GM21423 (cell line): ENCODE results near the gene MPRIP.

Experiments
- ATAC-seq: cut with Tn5 transposase; IDR thresholded peaks from one replicate; pipeline ENCODE4 v1.9.1; 2021; ENCODE audit warnings: mild to moderate bottlenecking, moderate library complexity; ENCODE audit not compliant: unreplicated experiment

MPRIP gene

DNA sequence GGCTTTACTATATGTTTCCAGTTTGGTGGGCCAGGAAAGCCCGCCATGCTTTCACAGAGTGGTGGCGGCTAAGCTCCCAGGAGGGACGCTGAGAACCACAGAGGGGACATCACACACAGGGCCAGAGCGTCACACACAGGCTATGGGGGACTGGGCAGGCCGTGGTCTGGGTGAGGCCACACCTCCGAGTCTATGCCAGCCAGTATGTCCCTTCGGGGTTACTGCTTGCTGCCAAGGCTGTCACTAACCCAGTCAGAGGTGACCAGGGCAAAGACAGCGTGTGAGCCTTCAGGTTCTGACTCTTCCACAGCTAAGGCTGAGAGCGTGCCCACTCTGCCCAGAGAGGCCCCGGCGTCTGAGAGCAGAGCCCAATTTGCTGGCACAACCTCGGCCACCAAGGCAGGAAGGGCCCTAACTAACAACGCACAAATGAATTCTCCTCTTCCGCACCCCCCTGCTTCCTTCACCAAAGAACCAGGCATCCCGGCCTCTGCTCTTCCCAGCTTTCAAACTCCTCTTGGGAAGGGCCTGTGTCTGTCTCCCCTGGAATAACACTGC, 161.0 kb downstream of the MPRIP start:
- ATAC-seq: no peak

DNA sequence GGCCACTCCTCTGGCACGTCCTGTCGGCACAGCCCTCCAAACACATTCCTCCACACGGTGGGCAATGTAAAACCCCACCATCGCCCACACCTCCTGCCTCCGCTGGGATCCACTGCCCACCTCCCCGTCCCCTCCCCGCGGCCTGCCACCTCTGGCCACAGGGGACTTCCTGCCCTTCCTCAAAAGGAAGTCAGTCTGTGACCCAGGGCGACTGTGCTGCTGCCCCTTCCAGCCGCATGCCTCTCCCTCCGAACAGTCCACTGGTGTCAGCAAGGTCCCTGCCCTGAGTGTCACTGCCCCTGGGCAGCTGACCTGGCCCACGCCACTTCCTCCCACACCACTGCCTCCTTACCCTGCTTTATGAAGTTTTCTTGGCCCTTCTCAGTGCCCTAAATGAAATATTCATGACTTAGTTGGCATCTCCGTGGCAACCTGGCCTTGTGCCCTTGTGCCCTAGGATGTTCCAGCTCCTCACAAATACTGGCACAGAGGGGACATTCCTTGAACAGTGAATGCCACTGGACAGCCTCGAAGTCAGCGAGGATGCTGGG, 161.9 kb downstream of the MPRIP start:
- ATAC-seq: no peak

GRCh38 chr17:17204635-17205231, 162.5 kb downstream of the MPRIP start:
- no peak for ATAC-seq

- peak; percentile 30 for ATAC-seq
Observed at GRCh38 chr17:17205368-17206123, 163.3 kb downstream of the MPRIP start.

DNA sequence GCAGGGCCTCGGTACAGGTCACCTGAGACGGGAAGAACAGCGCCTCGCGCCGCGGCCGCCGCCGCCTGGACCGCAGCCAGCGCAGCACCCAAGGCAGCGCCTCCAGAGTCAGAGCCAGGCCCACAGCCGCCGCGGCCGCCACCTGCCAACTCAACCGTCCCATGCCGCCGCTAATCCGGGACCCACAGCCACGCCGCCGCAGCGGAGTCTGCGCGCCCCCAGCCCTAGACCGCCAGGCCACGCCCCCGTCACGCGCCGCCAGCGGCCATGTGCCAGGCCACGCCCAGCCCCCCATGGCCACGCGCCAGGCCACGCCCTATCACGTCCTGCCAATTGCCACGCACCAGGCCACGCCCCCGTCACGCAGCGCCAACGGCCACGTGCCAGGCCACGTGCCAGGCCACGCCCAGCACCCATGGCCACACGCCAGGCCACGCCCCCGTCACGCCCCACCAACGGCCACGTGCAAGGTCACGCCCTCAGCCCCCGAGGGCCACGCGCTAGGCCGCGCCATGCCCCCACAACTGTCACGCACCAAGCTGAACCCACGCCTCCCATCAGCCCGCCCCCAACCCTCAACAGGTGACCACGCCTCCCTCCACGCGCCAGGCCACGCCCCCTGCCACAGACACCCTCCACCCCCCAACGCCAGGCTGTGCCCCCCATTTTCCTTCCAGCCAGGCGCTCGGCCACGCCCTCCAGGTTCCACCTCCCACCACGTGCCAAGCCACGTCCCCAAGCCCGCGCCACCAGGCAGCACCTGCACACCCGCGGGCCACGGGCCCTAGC, 164.1 kb downstream of the MPRIP start, which contains the start of gene PLD6:
PLD6 (minus strand) TSS at position 210 of the 789 bp plus-strand sequence; CDS start at position 163, 47 bp downstream.
- peak; percentile 44 for ATAC-seq

DNA sequence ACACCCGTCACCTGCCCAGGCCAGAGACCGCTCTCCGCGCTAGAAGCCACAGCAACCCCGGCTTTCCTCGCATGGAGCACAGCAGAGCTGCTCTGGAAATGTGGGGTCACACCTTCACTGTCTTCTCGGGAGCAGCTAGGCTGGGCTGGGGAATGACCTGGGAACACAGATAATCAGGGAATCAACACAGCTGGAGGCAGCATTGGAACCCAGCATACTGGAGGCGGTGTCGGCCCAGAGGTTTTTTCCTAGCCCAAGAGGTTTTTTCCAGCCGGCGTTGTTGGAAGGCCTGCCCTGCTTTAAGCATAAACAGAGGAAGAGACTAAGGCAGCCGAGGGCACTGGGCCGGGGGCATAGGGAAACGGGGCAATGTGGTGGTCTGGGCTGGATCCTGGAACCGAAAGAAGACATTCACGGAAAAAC, 164.7 kb downstream of the MPRIP start:
- peak; percentile 11 for ATAC-seq

- ATAC-seq: no peak
Observed at GRCh38 chr17:17207998-17208397, 165.7 kb downstream of the MPRIP start.

GRCh38 chr17:17213775-17214174, 171.5 kb downstream of the MPRIP start:
- ATAC-seq: no peak

DNA sequence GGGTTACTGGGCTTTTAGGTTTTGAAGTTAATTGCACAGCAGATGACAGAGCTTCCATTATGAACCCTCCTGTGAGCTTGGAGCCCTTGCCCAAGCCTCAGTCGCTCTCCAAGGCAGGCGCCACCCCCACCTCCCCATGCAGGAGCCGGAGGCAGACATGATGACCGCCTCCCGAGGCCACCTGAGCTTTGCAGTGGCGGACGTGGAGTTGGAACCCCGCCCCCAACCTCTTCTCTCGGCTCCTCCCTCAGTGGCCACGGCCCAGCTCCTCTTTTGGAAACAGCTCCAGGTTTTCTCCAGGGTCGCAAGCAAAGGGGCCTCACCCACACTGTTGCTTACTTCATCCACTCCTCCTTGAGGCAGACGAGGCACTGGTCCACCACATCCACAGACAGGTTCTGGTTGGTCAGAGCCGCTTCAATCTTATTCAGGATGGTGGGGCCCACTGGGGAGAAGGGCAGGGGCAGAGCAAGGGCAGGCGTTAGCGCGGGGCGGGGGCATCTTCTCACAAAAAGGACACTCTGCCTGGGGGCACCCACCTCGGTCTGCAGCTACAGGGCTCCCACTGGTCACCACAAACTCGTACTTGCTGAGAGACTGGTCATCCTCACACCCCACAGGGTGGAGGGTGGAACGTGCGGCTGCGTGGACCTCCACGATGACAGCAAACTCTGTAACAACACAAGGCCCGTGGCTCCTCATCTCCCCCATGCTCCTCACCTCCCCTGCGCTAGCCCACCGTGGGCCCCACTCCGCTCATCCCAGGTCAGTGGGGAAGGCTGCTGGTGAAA, 172.6 kb downstream of the MPRIP start:
- ATAC-seq: no peak

DNA sequence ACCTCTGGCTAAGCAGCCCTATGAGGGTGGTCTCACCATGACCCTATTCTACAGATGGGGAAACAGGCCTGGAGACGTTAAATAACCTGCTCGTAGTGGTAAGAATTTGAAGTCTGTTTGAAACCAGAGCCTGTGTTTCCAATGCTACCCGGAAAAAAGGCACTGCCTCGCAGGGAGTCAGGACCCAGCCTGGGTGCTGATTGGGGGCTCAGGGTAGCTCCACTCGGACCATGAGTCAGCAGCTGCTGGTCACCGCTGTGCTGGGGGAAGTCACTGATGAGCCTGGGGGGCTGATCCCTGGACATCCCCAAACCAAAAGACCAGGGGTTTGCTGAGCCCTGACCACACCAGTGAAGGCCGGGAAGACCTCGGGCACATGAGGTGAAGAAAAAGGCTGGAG, 173.3 kb downstream of the MPRIP start:
- no peak for ATAC-seq

- ATAC-seq: no peak
Observed at GRCh38 chr17:17216236-17216635, 174.0 kb downstream of the MPRIP start.

- ATAC-seq: no peak
Observed at GRCh38 chr17:17216776-17217175, 174.5 kb downstream of the MPRIP start.

DNA sequence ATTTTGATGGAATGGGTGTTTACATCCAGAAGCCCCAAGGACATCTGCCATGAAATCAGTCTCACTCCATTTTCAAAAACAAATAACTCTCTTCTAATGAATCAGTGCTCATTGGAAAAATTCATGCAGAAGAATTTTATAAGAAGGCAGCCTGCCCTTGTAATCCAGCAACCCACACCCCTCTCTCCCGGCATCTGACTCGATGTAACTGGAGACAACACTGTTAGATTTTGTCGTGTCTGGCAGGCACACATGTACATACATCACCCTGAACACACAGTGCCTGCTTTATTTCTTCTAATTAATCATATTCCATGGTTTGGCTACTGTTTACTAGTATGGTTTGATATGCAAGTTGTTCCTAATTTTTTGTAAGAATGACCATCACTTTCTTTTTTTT, 175.7 kb downstream of the MPRIP start:
- no peak for ATAC-seq

DNA sequence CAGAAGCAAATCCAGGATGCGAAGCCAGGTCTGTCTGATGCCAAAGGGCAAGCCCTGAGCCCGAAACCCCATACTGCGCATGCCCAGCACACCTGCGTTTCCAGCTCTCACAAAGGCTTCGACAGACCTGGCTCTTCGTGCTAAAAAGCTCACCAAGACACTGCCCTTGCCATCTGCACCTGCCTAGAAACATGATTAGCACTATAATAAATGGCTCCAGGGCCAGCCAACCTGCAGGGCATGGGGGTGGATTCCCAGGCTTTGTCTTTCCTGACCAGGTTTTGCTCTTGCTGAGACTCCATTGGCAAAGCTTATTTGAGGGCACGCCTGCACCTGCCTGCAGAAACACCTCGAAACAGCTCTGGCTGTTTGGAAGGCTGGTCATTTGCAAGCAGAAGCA, 178.3 kb downstream of the MPRIP start:
- no peak for ATAC-seq

- ATAC-seq: no peak
Observed at GRCh38 chr17:17221329-17221728, 179.1 kb downstream of the MPRIP start.

DNA sequence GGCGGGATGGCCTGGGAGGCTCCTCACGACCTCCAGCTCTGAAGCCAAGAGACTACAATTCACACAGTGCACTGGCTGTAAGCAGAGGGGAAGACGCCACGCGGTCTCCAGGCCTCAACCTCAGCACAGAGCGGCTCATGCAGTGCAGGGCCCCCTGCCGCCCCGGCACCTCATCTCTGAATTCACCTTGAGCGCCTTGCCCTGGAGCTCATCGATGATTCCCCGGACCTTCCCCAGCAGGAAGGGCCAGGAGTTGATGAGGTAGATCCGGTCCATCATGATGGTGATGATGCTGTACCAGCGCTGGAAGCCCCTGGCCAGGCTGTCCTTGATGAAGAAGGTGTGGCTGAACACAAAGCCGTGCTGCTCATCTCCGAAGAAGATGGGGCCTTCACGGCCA, 181.5 kb downstream of the MPRIP start:
- no peak for ATAC-seq

- no peak for ATAC-seq
Observed at GRCh38 chr17:17224137-17224536, 181.9 kb downstream of the MPRIP start.

GRCh38 chr17:17225901-17226300, 183.6 kb downstream of the MPRIP start:
- no peak for ATAC-seq

DNA sequence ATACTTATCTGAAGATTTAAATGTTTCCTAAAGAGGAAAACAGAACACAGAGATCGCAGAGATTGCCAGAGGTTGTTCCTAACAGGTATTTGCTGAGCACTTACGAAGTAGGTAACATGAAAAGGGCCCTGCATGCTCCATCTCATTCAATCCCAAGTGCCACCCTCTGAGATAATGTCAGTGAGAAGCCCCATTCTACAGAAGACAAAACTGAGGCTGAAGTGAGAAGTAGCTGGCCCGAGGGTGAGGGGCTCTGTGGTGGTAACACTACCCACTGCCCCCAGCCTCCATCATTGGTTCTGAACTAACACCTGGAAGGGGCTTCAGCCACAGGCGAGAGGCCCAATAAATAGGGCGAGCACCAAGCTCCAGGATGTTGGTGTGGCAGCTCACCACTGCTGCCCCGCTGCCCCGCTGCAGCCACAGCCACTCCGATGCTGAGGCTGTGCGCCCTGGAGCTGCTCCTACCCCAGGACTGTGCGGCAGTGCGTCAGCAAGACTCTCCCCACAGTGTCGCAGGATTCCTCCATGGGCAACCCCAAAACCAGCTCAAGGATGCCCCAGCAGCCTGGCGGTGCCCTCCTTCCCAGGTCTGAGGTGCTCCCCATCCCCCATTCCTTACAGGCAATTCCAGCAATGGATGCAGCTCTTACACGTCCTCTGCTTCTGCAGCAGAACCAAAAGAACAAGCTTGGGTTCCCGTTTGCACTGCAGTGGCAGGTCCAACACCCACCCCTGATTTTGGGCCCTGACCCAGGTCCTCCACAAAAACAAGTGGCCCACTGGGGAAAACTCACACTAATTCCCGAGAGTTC, 184.4 kb downstream of the MPRIP start:
- no peak for ATAC-seq
